GM19025 (cell line): ENCODE results near the gene FAM219A.
"Not testable (repeated sequence)": the region's sequence is repeated elsewhere in the genome, so short reads cannot be mapped to it uniquely, and the experiment has no call there.

Source experiments
- ATAC-seq: cut with Tn5 transposase; IDR thresholded peaks from one replicate; pipeline ENCODE4 v1.9.1; 2021; ENCODE audit warnings: mild to moderate bottlenecking, low read depth, moderate library complexity; ENCODE audit not compliant: unreplicated experiment

FAM219A gene

GRCh38 chr9:34446951-34447350, 11.4 kb downstream of the FAM219A start:
- ATAC-seq = no peak

- ATAC-seq = no peak
These were observed 11.9 kb downstream of the FAM219A start for GRCh38 chr9:34446468-34446891.

- ATAC-seq = no peak
These were observed 14.4 kb downstream of the FAM219A start for GRCh38 chr9:34443976-34444375.

GRCh38 chr9:34443533-34443932, 14.8 kb downstream of the FAM219A start:
- no peak for ATAC-seq

GRCh38 chr9:34442770-34443169, 15.6 kb downstream of the FAM219A start:
- no peak for ATAC-seq

- ATAC-seq = no peak
These were observed 18.4 kb downstream of the FAM219A start for GRCh38 chr9:34440017-34440416.

- ATAC-seq = not testable (repeated sequence)
These were observed 19.9 kb downstream of the FAM219A start for GRCh38 chr9:34438465-34438864.

- ATAC-seq = not testable (repeated sequence)
These were observed 20.5 kb downstream of the FAM219A start for GRCh38 chr9:34437926-34438307.

- ATAC-seq = no peak
These were observed 21.1 kb downstream of the FAM219A start for GRCh38 chr9:34437006-34437925.

GRCh38 chr9:34431667-34432066, 26.7 kb downstream of the FAM219A start:
- no peak for ATAC-seq

- ATAC-seq = no peak
These were observed 27.4 kb downstream of the FAM219A start for GRCh38 chr9:34430843-34431437.

GRCh38 chr9:34428325-34428958, 29.9 kb downstream of the FAM219A start:
- no peak for ATAC-seq

- no peak for ATAC-seq
These were observed 31.9 kb downstream of the FAM219A start for GRCh38 chr9:34426347-34427074.

GRCh38 chr9:34419716-34420504, 38.5 kb downstream of the FAM219A start:
- ATAC-seq = no peak

- ATAC-seq = no peak
These were observed 40.6 kb downstream of the FAM219A start for GRCh38 chr9:34417734-34418133.

GRCh38 chr9:34413231-34413852, 45.0 kb downstream of the FAM219A start:
- ATAC-seq = no peak

GRCh38 chr9:34412336-34412735, 46.0 kb downstream of the FAM219A start:
- ATAC-seq = no peak

GRCh38 chr9:34409154-34409553, 49.2 kb downstream of the FAM219A start:
- ATAC-seq = no peak

GRCh38 chr9:34408173-34408572, 50.2 kb downstream of the FAM219A start:
- ATAC-seq = no peak
